H9 (cell line): ENCODE data around the gene ACOX1. TPM values are rescaled to one million over a fixed set of nuclear protein-coding genes. Genes with fewer than 3 reads are reported as not detected.

Source experiments
- DNase-seq: peaks from one replicate; pipeline ENCODE4 v3.0.0-alpha.2; 2017
- H2AFZ ChIP-seq: one replicate; pipeline ENCODE4 v1.6.1; 2013; ENCODE audit warnings: mild to moderate bottlenecking, low read length, control low read depth, moderate library complexity
- H2AK5ac ChIP-seq: 2 replicates; pipeline ENCODE4 v1.6.1; 2013; ENCODE audit warnings: low read length, control low read depth, mixed read lengths; ENCODE audit not compliant: insufficient read length
- H2BK120ac ChIP-seq: one replicate; pipeline ENCODE4 v1.6.1; 2013; ENCODE audit warnings: low read depth, mild to moderate bottlenecking, low read length, control low read depth, inconsistent platforms; ENCODE audit not compliant: poor library complexity, severe bottlenecking
- H2BK12ac ChIP-seq: 2 replicates; pipeline ENCODE4 v1.6.1; 2013; ENCODE audit warnings: low read length, control low read depth, mixed read lengths, low read depth; ENCODE audit not compliant: insufficient read length
- H2BK15ac ChIP-seq: 2 replicates; pipeline ENCODE4 v1.6.1; 2013; ENCODE audit warnings: low read depth, low read length, control low read depth
- H2BK20ac ChIP-seq: one replicate; pipeline ENCODE4 v1.6.1; 2013; ENCODE audit warnings: low read depth, mild to moderate bottlenecking, low read length, control low read depth, inconsistent platforms; ENCODE audit not compliant: poor library complexity, severe bottlenecking
- H2BK5ac ChIP-seq: 2 replicates; pipeline ENCODE4 v1.6.1; 2013; ENCODE audit warnings: low read length, control low read depth, mixed read lengths; ENCODE audit not compliant: insufficient read length
- H3K14ac ChIP-seq: 2 replicates; pipeline ENCODE4 v1.6.1; 2013; ENCODE audit warnings: low read length, control low read depth; ENCODE audit not compliant: insufficient read depth
- H3K18ac ChIP-seq: 2 replicates; pipeline ENCODE4 v1.6.1; 2013; ENCODE audit warnings: low read depth, mild to moderate bottlenecking, mixed read lengths, low read length, control low read depth; ENCODE audit not compliant: insufficient read length
- H3K23ac ChIP-seq: 2 replicates; pipeline ENCODE4 v1.6.1; 2013; ENCODE audit warnings: low read length, control low read depth, mixed read lengths, low read depth; ENCODE audit not compliant: insufficient read length
- H3K23me2 ChIP-seq: 2 replicates; pipeline ENCODE4 v1.6.1; 2013; ENCODE audit warnings: low read depth, mild to moderate bottlenecking, mixed read lengths, low read length, control low read depth; ENCODE audit not compliant: insufficient read length, poor library complexity, severe bottlenecking
- H3K27ac ChIP-seq: 2 replicates; pipeline ENCODE4 v1.5.1; 2013; ENCODE audit warnings: low read length, control low read depth, mixed read lengths, low read depth; ENCODE audit not compliant: insufficient read length
- H3K27me3 ChIP-seq: 2 replicates; pipeline ENCODE4 v1.6.1; 2013; ENCODE audit warnings: low read length, control low read depth, inconsistent platforms; ENCODE audit not compliant: insufficient read depth
- H3K4ac ChIP-seq: 2 replicates; pipeline ENCODE4 v1.6.1; 2013; ENCODE audit warnings: low read depth, mild to moderate bottlenecking, control low read depth, inconsistent platforms, low read length, moderate library complexity
- H3K4me1 ChIP-seq: 2 replicates; pipeline ENCODE4 v1.6.1; 2013; ENCODE audit warnings: low read length, control low read depth, inconsistent platforms; ENCODE audit not compliant: insufficient read depth
- H3K4me2 ChIP-seq: 2 replicates; pipeline ENCODE4 v1.6.1; 2013; ENCODE audit warnings: low read length, control low read depth, mixed read lengths; ENCODE audit not compliant: insufficient read length, insufficient read depth
- H3K56ac ChIP-seq: 2 replicates; pipeline ENCODE4 v1.6.1; 2013; ENCODE audit warnings: low read depth, mild to moderate bottlenecking, mixed read lengths, low read length, control low read depth; ENCODE audit not compliant: insufficient read length
- H3K79me1 ChIP-seq: 2 replicates; pipeline ENCODE4 v1.6.1; 2013; ENCODE audit warnings: low read depth, mild to moderate bottlenecking, moderate library complexity, low read length, control low read depth, inconsistent platforms; ENCODE audit not compliant: insufficient read depth, poor library complexity, severe bottlenecking
- H3K79me2 ChIP-seq: 2 replicates; pipeline ENCODE4 v1.6.1; 2013; ENCODE audit warnings: low read length, control low read depth, inconsistent platforms; ENCODE audit not compliant: insufficient read depth
- H3K9ac ChIP-seq: 2 replicates; pipeline ENCODE4 v1.6.1; 2013; ENCODE audit warnings: low read length, control low read depth, mixed read lengths; ENCODE audit not compliant: insufficient read length; ENCODE audit errors: extremely low read depth
- H3K9me3 ChIP-seq: one replicate; pipeline ENCODE4 v1.6.1; 2013; ENCODE audit warnings: low read depth, low read length, inconsistent platforms; ENCODE audit not compliant: control insufficient read depth
- H3T11ph ChIP-seq: one replicate; pipeline ENCODE4 v1.6.1; 2013; ENCODE audit warnings: mild to moderate bottlenecking, low read length, control low read depth, inconsistent platforms
- H4K20me1 ChIP-seq: one replicate; pipeline ENCODE4 v1.6.1; 2013; ENCODE audit not compliant: control insufficient read depth, insufficient read length, insufficient read depth
- H4K5ac ChIP-seq: 2 replicates; pipeline ENCODE4 v1.6.1; 2013; ENCODE audit warnings: low read depth, mild to moderate bottlenecking, mixed read lengths, low read length, control low read depth; ENCODE audit not compliant: insufficient read length
- H4K8ac ChIP-seq: replicated peaks from 2 replicates; pipeline ENCODE4 v1.6.1; 2013; ENCODE audit warnings: low read length, control low read depth, mixed read lengths, low read depth; ENCODE audit not compliant: insufficient read length
- H4K91ac ChIP-seq: 2 replicates; pipeline ENCODE4 v1.6.1; 2013; ENCODE audit warnings: low read depth, mild to moderate bottlenecking, moderate library complexity, mixed read lengths, low read length, control low read depth; ENCODE audit not compliant: insufficient read length
- H3K27ac Mint-ChIP-seq, 3 experiments: 2 replicates in 2 of 3; 3 replicates in 1 of 3; pipeline ENCODE4 v1.8.0; 2020 to 2021; ENCODE audit warnings: mixed read lengths in 3 of 3, mild to moderate bottlenecking in 1 of 3, moderate library complexity in 1 of 3
- H3K27me3 Mint-ChIP-seq: 2 replicates; pipeline ENCODE4 v1.8.0; 2021; ENCODE audit warnings: low read depth, mild to moderate bottlenecking, moderate library complexity, mixed read lengths
- H3K36me3 Mint-ChIP-seq, 3 experiments: 2 replicates in 2 of 3; 3 replicates in 1 of 3; pipeline ENCODE4 v1.8.0; 2020 to 2021; ENCODE audit warnings: low read depth in 3 of 3, mixed read lengths in 3 of 3; ENCODE audit not compliant: insufficient read depth in 1 of 3
- H3K4me1 Mint-ChIP-seq, 2 experiments: 2 replicates each; pipeline ENCODE4 v1.8.0; 2020; ENCODE audit warnings: mixed read lengths in 2 of 2
- H3K4me3 Mint-ChIP-seq, 2 experiments: 2 replicates in 1 of 2; 3 replicates in 1 of 2; pipeline ENCODE4 v1.8.0; 2020 to 2021; ENCODE audit warnings: mild to moderate bottlenecking in 2 of 2, mixed read lengths in 2 of 2, moderate library complexity in 1 of 2
- H3K9me3 Mint-ChIP-seq, 2 experiments: 2 replicates in 1 of 2; 3 replicates in 1 of 2; pipeline ENCODE4 v1.8.0; 2020; ENCODE audit warnings: mild to moderate bottlenecking in 2 of 2, mixed read lengths in 2 of 2, moderate library complexity in 1 of 2
- WGBS: extraction: QIAGEN DNeasy Blood & Tissue Kit; methylation state at CpG from one replicate; pipeline ENCODE4 v1.1.7; 2013; ENCODE audit warnings: missing lambda C conversion rate, low lambda C conversion rate, mixed read lengths; ENCODE audit not compliant: insufficient read length; ENCODE audit errors: extremely low coverage; 5-methylcytosine and 5-hydroxymethylcytosine counted together
- total RNA-seq: library from RNA; stranded (reverse); gene quantifications from 2 replicates; pipeline ENCODE4 v1.2.1, GENCODE V29; 2021
- TF ChIP-seq, protein P1 (sequence below): fragments of 200-600 bp; sonication (generic); conservative IDR thresholded peaks from 3 replicates; pipeline ENCODE4 v1.8.0; 2021; ENCODE audit warnings: antibody characterized with exemption, mild to moderate bottlenecking

ACOX1 gene
- total RNA-seq, 1 experiment from 2014 or later: 27.4 TPM

DNA sequence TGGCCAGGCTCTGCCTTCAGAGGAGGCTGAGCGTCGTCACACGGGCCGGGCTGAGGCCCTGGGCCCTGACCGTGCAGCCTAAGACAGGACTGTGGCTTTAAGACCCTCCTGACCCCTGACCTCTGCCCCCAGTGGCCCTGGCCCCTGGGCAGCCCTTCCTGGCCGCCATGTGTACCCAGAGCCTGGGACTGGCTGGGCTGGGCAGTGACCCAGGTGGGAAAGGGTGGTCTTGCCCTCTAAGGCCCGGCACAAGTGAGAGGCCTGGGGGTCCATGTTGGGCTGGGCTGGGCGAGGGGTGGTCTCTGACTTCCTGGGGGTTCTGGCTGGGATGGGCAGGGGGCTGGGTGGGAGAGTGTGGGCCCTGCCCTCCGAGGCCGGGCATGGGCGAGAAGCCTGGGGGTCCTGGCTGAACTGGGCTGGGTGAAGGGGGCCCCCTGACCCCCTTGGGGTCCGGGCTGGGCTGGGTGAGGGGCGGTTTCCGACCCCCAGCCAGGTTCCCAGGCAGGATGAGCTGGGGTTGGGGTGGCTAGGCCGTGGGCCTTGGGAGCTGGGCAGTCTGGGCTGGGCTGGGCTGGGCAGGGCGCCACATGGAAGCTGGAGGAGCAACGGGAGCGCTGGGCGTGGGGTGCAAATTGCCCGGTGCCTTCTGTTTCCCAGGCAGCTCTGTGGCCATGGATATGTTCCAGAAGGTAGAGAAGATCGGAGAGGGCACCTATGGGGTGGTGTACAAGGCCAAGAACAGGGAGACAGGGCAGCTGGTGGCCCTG, 22.0 kb upstream of the ACOX1 start, which contains the start of gene CDK3:
Gene CDK3 (plus strand): TSS at position 101 of the 767 bp plus-strand sequence. CDS start 571 bp downstream, at position 672.
- WGBS: no CpG with 5 or more reads among the region's 21 CpGs
- no peak within 1 kb of the TSS for H2BK20ac ChIP-seq
- H3K27ac ChIP-seq: no peak within 1 kb of the TSS
- no peak within 1 kb of the TSS for H4K91ac ChIP-seq
- H3K14ac ChIP-seq: no peak within 1 kb of the TSS
- DNase-seq: no peak
- H2BK5ac ChIP-seq: no peak within 1 kb of the TSS
- Mint-ChIP-seq H3K9me3 (no peaks in the 10 kb centered on the region), H3K4me1 (peaks cover 12 to 16% of the 10 kb centered on the region in 2 experiments), H3K36me3 (peaks cover 0 to 24% (median 9%) of the 10 kb centered on the region in 3 experiments; a peak in 5 of 7 replicates), H3K27me3 (no peaks in the 10 kb centered on the region), H3K27ac (peak within 1 kb of the TSS in 2 of 3 experiments; percentile 53 to 85; a peak in 2 of 7 replicates), H3K4me3 (no peak within 1 kb of the TSS; a peak in 1 of 5 replicates)
- H2BK12ac ChIP-seq: no peak within 1 kb of the TSS
- no peaks in the 10 kb centered on the region for H3K23me2 ChIP-seq
- no peak within 1 kb of the TSS for H3K9ac ChIP-seq
- H4K5ac ChIP-seq: no peak within 1 kb of the TSS
- no peak within 1 kb of the TSS for H3T11ph ChIP-seq
- H3K4me2 ChIP-seq: no peak within 1 kb of the TSS
- peaks cover 2% of the 10 kb centered on the region for H4K20me1 ChIP-seq
- H2BK15ac ChIP-seq: no peak within 1 kb of the TSS
- no peaks in the 10 kb centered on the region for H3K4me1 ChIP-seq
- H3K23ac ChIP-seq: no peak within 1 kb of the TSS
- H3K56ac ChIP-seq: no peak within 1 kb of the TSS
- no peak within 1 kb of the TSS for H3K4ac ChIP-seq
- no peak within 1 kb of the TSS for H2AK5ac ChIP-seq
- no peaks in the 10 kb centered on the region for H3K79me1 ChIP-seq
- H3K27me3 ChIP-seq: no peaks in the 10 kb centered on the region
- TF ChIP-seq, protein P1, sequence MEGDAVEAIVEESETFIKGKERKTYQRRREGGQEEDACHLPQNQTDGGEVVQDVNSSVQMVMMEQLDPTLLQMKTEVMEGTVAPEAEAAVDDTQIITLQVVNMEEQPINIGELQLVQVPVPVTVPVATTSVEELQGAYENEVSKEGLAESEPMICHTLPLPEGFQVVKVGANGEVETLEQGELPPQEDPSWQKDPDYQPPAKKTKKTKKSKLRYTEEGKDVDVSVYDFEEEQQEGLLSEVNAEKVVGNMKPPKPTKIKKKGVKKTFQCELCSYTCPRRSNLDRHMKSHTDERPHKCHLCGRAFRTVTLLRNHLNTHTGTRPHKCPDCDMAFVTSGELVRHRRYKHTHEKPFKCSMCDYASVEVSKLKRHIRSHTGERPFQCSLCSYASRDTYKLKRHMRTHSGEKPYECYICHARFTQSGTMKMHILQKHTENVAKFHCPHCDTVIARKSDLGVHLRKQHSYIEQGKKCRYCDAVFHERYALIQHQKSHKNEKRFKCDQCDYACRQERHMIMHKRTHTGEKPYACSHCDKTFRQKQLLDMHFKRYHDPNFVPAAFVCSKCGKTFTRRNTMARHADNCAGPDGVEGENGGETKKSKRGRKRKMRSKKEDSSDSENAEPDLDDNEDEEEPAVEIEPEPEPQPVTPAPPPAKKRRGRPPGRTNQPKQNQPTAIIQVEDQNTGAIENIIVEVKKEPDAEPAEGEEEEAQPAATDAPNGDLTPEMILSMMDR: no peak; the same call in 1 of the 3 replicates
- H3K9me3 ChIP-seq: no peaks in the 10 kb centered on the region
- H3K79me2 ChIP-seq: no peaks in the 10 kb centered on the region
- peak within 1 kb of the TSS; percentile 3 for H3K18ac ChIP-seq
- no peak within 1 kb of the TSS for H2AFZ ChIP-seq
- no peak within 1 kb of the TSS for H4K8ac ChIP-seq
- H2BK120ac ChIP-seq: no peak within 1 kb of the TSS
